ENCODE results near the gene SSU72. TPM values are rescaled to one million over a fixed set of nuclear protein-coding genes. Genes with fewer than 3 reads are reported as not detected.
A peak's percentile ranks its signal among the peaks of the same experiment; 100 is the strongest.

SSU72 gene
- total RNA-seq, 5 donors from 2014 or later (not counting 1 experiment from before 2014, with no cell fraction given): 112 to 135 (median 134) TPM

GRCh38 chr1:1538989-1539309 is 35.7 kb downstream of the SSU72 start:
- Histone ChIP-seq H3K4me1 (ENCODE audit: control insufficient read depth in 1 of 2, extremely low read depth in 1 of 2, insufficient read depth in 2 of 2, low read length in 2 of 2) (peaks cover 0 to 20% of the 10 kb centered on the region in 2 experiments), H3K27ac (ENCODE audit: low read length) (no peak overlapping the region), H3K27me3 (replicated peaks in 1 of 2; ENCODE audit: control insufficient read depth in 2 of 2, extremely low read depth in 1 of 2, insufficient read depth in 2 of 2, low read length in 1 of 2) (peaks cover 0 to 9% of the 10 kb centered on the region in 2 experiments), H3K4me3 (ENCODE audit: control insufficient read depth in 1 of 2, extremely low read depth in 1 of 2, low read length in 1 of 2) (no peak overlapping the region), H3K9me3 (no peaks in the 10 kb centered on the region), H3K36me3 (ENCODE audit: control insufficient read depth in 2 of 2, extremely low read depth in 1 of 2, insufficient read depth in 1 of 2, low read length in 1 of 2) (peaks cover 13 to 14% of the 10 kb centered on the region in 2 donors)
- Mint-ChIP-seq H3K27me3 (no peaks in the 10 kb centered on the region), H3K9me3 (no peaks in the 10 kb centered on the region), H3K4me3 (peak overlapping the region in 2 of 3 donors; percentile 45 to 67), H3K4me1 (peaks cover 0 to 5% (median 3%) of the 10 kb centered on the region in 3 donors), H3K27ac (no peak overlapping the region), H3K36me3 (peaks cover 4% of the 10 kb centered on the region)
- POLR2A ChIA-PET: no interaction called here
- CTCF ChIA-PET: interaction anchor here in 1 of 2 donors (0.6 kb wide), 1 partner anchor 8 kb away, joined by 3 read pairs; no protein-coding TSS in a partner anchor
- WGBS (ENCODE audit: insufficient coverage): 91% methylated on average over 14 of the region's 18 CpGs
- ATAC-seq (replicated peaks in 1 of 4) (no peak), DNase-seq (no peak)

DNA sequence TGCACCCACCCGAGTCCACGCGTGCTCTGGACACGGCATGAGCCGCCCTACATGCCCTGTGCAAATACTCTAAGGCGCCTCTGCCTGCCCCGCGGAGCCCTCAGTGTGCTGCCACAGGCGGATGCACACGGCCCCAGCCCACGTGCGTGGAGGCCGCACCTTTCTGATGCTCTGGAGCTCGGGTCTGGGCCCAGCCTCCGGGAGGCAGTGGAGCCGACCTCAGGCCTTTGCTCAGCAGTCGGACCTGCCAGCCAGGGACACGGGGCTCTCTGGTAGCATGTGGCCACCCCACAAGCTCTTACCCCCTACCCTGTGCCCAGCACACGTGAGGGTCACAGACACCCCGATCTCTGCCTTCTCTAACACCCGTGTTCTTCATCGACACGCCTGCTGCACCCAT is 36.3 kb downstream of the SSU72 start:
- ChIA-PET POLR2A (no interaction called here), CTCF (no interaction called here)
- WGBS (ENCODE audit: insufficient coverage): 91% methylated on average over 23 of the region's 23 CpGs
- ATAC-seq (replicated peaks in 1 of 4) (no peak), DNase-seq (no peak)
- no peaks in the 10 kb centered on the region for H3K9me3 ChIP-seq
- H3K36me3 Mint-ChIP-seq: peaks cover 4% of the 10 kb centered on the region
- H3K27me3 Mint-ChIP-seq: no peaks in the 10 kb centered on the region
- H3K27me3 ChIP-seq (replicated peaks in 1 of 2; ENCODE audit: control insufficient read depth in 2 of 2, extremely low read depth in 1 of 2, insufficient read depth in 2 of 2, low read length in 1 of 2): peaks cover 0 to 9% of the 10 kb centered on the region in 2 experiments
- no peak overlapping the region for H3K27ac ChIP-seq (ENCODE audit: low read length)
- peaks cover 10 to 14% of the 10 kb centered on the region in 2 donors for H3K36me3 ChIP-seq (ENCODE audit: control insufficient read depth in 2 of 2, extremely low read depth in 1 of 2, insufficient read depth in 1 of 2, low read length in 1 of 2)
- H3K4me3 ChIP-seq (ENCODE audit: control insufficient read depth in 1 of 2, extremely low read depth in 1 of 2, low read length in 1 of 2): no peak overlapping the region
- peak overlapping the region; percentile 43 to 67 (median 45) for H3K4me3 Mint-ChIP-seq
- no peaks in the 10 kb centered on the region for H3K9me3 Mint-ChIP-seq
- H3K4me1 Mint-ChIP-seq: peaks cover 0 to 5% (median 3%) of the 10 kb centered on the region in 3 donors
- no peak overlapping the region for H3K27ac Mint-ChIP-seq
- H3K4me1 ChIP-seq (ENCODE audit: control insufficient read depth in 1 of 2, extremely low read depth in 1 of 2, insufficient read depth in 2 of 2, low read length in 2 of 2): peaks cover 0 to 20% of the 10 kb centered on the region in 2 experiments

GRCh38 chr1:1537626-1538250 is 36.9 kb downstream of the SSU72 start:
- H3K9me3 ChIP-seq: no peaks in the 10 kb centered on the region
- no peaks in the 10 kb centered on the region for H3K27me3 Mint-ChIP-seq
- no peak overlapping the region for H3K27ac ChIP-seq (ENCODE audit: low read length)
- H3K9me3 Mint-ChIP-seq: no peaks in the 10 kb centered on the region
- H3K27me3 ChIP-seq (replicated peaks in 1 of 2; ENCODE audit: control insufficient read depth in 2 of 2, extremely low read depth in 1 of 2, insufficient read depth in 2 of 2, low read length in 1 of 2): peaks cover 0 to 9% of the 10 kb centered on the region in 2 experiments
- H3K4me1 ChIP-seq (ENCODE audit: control insufficient read depth in 1 of 2, extremely low read depth in 1 of 2, insufficient read depth in 2 of 2, low read length in 2 of 2): peaks cover 0 to 20% of the 10 kb centered on the region in 2 experiments
- DNase-seq (no peak), ATAC-seq (replicated peaks in 1 of 4) (no peak)
- H3K36me3 ChIP-seq (ENCODE audit: control insufficient read depth in 2 of 2, extremely low read depth in 1 of 2, insufficient read depth in 1 of 2, low read length in 1 of 2): peaks cover 7 to 14% of the 10 kb centered on the region in 2 donors
- H3K4me3 ChIP-seq (ENCODE audit: control insufficient read depth in 1 of 2, extremely low read depth in 1 of 2, low read length in 1 of 2): no peak overlapping the region
- CTCF ChIA-PET: no interaction called here
- peaks cover 4% of the 10 kb centered on the region for H3K36me3 Mint-ChIP-seq
- H3K27ac Mint-ChIP-seq: no peak overlapping the region
- H3K4me1 Mint-ChIP-seq: peaks cover 0 to 5% (median 3%) of the 10 kb centered on the region in 3 donors
- POLR2A ChIA-PET: no interaction called here
- peak overlapping the region in 1 of 3 donors; percentile 13 for H3K4me3 Mint-ChIP-seq
- 95% methylated on average over 28 of the region's 32 CpGs for WGBS (ENCODE audit: insufficient coverage)

GRCh38 chr1:1536938-1537546 is 37.6 kb downstream of the SSU72 start:
- H3K9me3 ChIP-seq: no peaks in the 10 kb centered on the region
- no peak overlapping the region for H3K4me3 ChIP-seq (ENCODE audit: control insufficient read depth in 1 of 2, extremely low read depth in 1 of 2, low read length in 1 of 2)
- Mint-ChIP-seq H3K4me1 (peaks cover 0 to 5% (median 3%) of the 10 kb centered on the region in 3 donors), H3K9me3 (peaks cover 0 to 2% (median 2%) of the 10 kb centered on the region in 3 donors), H3K27me3 (no peaks in the 10 kb centered on the region), H3K4me3 (no peak overlapping the region), H3K36me3 (peaks cover 6% of the 10 kb centered on the region), H3K27ac (no peak overlapping the region)
- CTCF ChIA-PET: no interaction called here
- ATAC-seq (replicated peaks in 1 of 4) (no peak), DNase-seq (no peak)
- POLR2A ChIA-PET: interaction anchor here in 1 of 2 donors (0.6 kb wide), 1 partner anchor 16 kb away, joined by 11 read pairs; no protein-coding TSS in a partner anchor
- peaks cover 0 to 20% of the 10 kb centered on the region in 2 experiments for H3K4me1 ChIP-seq (ENCODE audit: control insufficient read depth in 1 of 2, extremely low read depth in 1 of 2, insufficient read depth in 2 of 2, low read length in 2 of 2)
- H3K27me3 ChIP-seq (replicated peaks in 1 of 2; ENCODE audit: control insufficient read depth in 2 of 2, extremely low read depth in 1 of 2, insufficient read depth in 2 of 2, low read length in 1 of 2): peaks cover 0 to 9% of the 10 kb centered on the region in 2 experiments
- H3K27ac ChIP-seq (ENCODE audit: low read length): no peak overlapping the region
- WGBS (ENCODE audit: insufficient coverage): 92% methylated on average over 15 of the region's 15 CpGs
- peaks cover 1 to 9% of the 10 kb centered on the region in 2 donors for H3K36me3 ChIP-seq (ENCODE audit: control insufficient read depth in 2 of 2, extremely low read depth in 1 of 2, insufficient read depth in 1 of 2, low read length in 1 of 2)

GRCh38 chr1:1536019-1536937 is 38.4 kb downstream of the SSU72 start:
- Histone ChIP-seq H3K4me1 (ENCODE audit: control insufficient read depth in 1 of 2, extremely low read depth in 1 of 2, insufficient read depth in 2 of 2, low read length in 2 of 2) (peaks cover 0 to 19% of the 10 kb centered on the region in 2 experiments), H3K27me3 (replicated peaks in 1 of 2; ENCODE audit: control insufficient read depth in 2 of 2, extremely low read depth in 1 of 2, insufficient read depth in 2 of 2, low read length in 1 of 2) (peaks cover 0 to 9% of the 10 kb centered on the region in 2 experiments), H3K36me3 (ENCODE audit: control insufficient read depth in 2 of 2, extremely low read depth in 1 of 2, insufficient read depth in 1 of 2, low read length in 1 of 2) (peaks cover 0 to 5% of the 10 kb centered on the region in 2 donors), H3K4me3 (ENCODE audit: control insufficient read depth in 1 of 2, extremely low read depth in 1 of 2, low read length in 1 of 2) (no peak overlapping the region), H3K9me3 (no peaks in the 10 kb centered on the region), H3K27ac (ENCODE audit: low read length) (no peak overlapping the region)
- H3K4me1 Mint-ChIP-seq: peaks cover 0 to 2% (median 0%) of the 10 kb centered on the region in 3 donors
- H3K9me3 Mint-ChIP-seq: peaks cover 0 to 6% (median 5%) of the 10 kb centered on the region in 3 donors
- 87% methylated on average over 48 of the region's 48 CpGs for WGBS (ENCODE audit: insufficient coverage)
- DNase-seq (no peak), ATAC-seq (replicated peaks in 1 of 4) (no peak)
- no peaks in the 10 kb centered on the region for H3K27me3 Mint-ChIP-seq
- H3K4me3 Mint-ChIP-seq: no peak overlapping the region
- H3K27ac Mint-ChIP-seq: no peak overlapping the region
- ChIA-PET CTCF (no interaction called here), POLR2A (no interaction called here)
- peaks cover 5% of the 10 kb centered on the region for H3K36me3 Mint-ChIP-seq
